GM12892 (cell line): ENCODE measurements around the gene RPP40.

Source experiments
- DNase-seq: peaks from one replicate; pipeline ENCODE4 v3.0.0; 2011; ENCODE audit not compliant: insufficient read length
- FAIRE-seq: peaks from 2 replicates; lab custom pipeline; 2011; peaks lifted over from hg19 to GRCh38; lab: Jason Lieb, UNC
- POLR2A ChIP-seq: IDR thresholded peaks from 2 replicates; pipeline ENCODE4 v1.6.1; 2011; ENCODE audit warnings: low read depth, low read length, control low read depth
- POLR2AphosphoS5 ChIP-seq: IDR thresholded peaks from 2 replicates; pipeline ENCODE4 v1.6.1; 2011; ENCODE audit warnings: low read depth, low read length, control low read depth
- TAF1 ChIP-seq: IDR thresholded peaks from 2 replicates; pipeline ENCODE4 v1.6.1; 2011; ENCODE audit warnings: low read depth, mild to moderate bottlenecking, control low read depth, low read length, borderline replicate concordance

Gene RPP40

DNA sequence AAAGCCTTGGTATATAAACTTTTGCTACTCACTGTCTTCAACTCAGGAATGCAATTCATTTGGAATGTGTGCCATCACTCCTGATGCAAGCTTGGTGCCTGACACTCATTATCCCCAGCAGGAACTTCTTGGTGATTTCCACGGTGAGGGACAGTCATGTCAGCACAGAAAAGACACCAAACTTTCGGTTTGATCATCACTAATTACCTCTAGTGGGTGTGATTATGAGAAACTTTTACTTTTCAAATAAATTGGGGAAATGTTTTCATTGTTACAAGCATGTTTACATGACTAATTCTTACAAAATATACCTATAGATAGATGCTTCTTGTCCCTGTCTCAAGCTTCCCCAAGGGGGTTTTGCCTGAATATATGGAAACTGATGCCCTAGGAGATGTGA lies 40.9 kb downstream of the RPP40 start:
- TF ChIP-seq TAF1 (no peak), POLR2A (no peak), POLR2AphosphoS5 (no peak)
- FAIRE-seq (no peak), DNase-seq (no peak)

DNA sequence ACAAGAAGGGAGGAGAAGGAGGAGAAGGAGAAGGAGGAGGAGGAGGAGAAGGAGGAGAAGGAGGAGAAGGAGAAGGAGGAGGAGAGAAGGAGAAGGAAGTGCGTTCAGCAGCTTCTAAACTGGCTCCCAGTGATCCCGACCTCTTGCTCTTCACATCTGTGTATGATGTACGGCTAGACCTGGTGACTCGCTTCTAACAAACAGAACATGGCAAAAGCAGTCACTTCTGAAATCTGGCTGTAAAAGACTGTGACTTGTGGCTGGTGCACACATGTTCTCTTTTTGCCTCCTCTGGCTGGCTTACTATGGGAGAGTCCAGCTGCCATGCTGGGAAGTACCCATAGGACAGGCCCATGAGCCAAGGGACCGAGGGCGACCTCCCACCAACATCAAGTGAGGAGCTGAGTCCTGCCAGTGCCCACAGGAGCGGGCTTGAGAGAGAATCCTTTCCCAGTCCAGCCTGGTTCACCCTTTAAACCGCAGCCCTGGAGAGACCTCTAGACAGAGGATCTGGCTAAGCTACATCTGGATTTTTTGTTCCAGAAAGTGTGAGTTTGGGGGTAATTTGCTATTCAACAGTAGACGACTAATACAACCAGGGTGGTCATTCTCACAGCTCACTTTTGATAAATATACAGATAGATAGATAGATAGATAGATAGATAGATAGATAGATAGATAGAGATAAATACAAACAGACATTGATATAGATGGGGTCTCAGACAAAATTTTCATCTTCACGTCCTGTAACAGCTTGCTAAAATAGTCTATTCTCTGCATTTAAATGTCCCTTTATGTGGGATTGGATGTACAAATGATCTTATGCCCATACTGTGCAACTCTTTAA lies 42.3 kb downstream of the RPP40 start:
- FAIRE-seq (no peak), DNase-seq (no peak)
- TF ChIP-seq POLR2A (no peak), POLR2AphosphoS5 (no peak), TAF1 (no peak)

DNA sequence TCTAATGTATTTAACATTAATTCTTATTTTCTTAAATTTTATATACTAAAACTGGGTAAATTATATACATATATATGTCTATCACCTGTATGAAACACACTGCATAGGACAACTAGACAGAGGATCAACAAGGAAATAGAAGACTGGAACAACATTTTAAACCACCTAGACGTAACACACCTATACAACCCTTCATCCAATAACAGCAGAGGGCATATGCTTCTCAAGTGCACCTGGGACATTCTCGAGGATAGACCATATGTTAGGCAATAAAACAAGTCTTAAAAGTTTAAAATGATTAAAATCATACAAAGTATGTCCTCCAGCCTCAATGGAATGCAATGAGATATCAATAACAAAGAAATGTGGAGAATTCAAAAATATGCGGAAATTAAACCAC lies 45.2 kb downstream of the RPP40 start:
- TF ChIP-seq POLR2A (no peak), TAF1 (no peak), POLR2AphosphoS5 (no peak)
- FAIRE-seq, result no peak
- DNase-seq, result no peak

DNA sequence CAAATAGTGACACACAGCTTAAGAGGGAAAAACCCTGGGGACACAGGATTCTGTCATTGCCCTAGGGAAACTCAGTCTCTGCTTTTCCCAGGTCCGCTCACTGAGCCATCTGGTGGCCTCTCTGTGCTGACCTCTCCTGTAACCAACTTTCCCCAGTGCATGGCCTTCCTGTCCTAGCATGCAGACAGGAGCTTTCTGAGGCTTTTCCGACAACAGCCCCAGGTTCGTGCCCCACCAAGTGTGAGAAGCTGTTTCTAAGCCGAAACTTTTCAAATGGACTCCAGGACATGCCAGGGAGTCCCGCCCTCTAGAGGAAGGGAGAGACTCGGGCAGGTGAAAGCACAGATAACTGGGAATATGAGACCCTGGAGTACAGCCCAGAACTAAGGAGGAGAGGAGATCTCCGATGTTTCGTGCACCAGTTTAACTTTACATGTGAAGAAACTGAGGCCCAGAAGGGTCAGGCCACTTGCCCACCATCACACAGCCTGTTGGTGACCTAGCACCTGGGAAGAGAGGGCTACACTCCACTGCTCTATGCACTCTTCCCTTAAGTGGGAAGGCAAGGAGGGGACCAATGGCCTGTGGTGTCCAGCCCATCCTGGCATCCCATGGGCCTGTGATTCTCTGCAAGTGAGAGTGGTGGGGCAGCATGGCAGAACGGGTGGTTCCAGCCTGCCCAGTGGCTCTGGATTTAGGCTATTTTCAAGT lies 46.2 kb downstream of the RPP40 start:
- no peak for DNase-seq

DNA sequence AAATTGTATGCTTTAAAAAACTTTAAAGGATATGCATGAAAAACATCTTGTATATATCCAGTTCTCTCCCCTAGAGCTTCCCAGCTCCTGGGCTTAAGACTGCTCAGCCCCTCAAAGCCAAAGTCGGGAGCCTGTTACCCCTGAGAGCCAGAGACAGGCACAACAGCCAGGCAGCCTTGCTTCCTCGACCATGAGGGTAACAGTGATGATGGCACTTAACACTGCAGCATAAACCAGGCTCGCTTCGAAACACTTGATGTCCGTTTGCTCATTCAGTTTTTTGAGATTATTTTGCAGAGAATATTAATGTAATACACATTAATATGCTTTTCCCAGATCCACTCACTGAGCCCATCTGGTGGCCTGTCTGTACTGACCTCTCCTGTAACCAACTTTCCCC lies 47.2 kb downstream of the RPP40 start:
- no peak for DNase-seq
- FAIRE-seq, result no peak
- TF ChIP-seq POLR2AphosphoS5, result no peak
- no peak for TF ChIP-seq TAF1
- no peak for TF ChIP-seq POLR2A

More for the DNA sequence above, 46.2 kb downstream of the RPP40 start:
- TF ChIP-seq POLR2AphosphoS5 (no peak), POLR2A (no peak), TAF1 (no peak)
- FAIRE-seq, result no peak

DNA sequence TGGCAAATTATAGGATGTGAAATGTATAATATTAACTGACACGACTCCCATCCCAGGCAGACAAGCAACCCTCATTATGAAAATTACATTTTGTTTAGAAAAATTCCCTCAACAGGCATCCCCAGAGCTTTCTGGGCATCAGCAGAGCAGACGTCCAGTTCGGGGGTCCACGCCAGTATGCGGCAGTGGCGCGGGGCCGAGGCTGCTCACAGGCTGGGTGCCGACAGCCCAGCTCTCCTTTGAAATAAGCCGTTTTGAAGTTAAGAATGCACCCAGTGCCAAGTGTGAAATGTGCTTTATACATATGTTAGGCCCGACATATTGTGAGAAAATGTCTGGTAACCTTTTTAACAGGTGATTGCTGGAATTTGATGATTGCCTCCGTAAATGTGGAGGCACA lies 50.4 kb downstream of the RPP40 start:
- TF ChIP-seq TAF1 (no peak), POLR2A (no peak), POLR2AphosphoS5 (no peak)
- FAIRE-seq (no peak), DNase-seq (no peak)

DNA sequence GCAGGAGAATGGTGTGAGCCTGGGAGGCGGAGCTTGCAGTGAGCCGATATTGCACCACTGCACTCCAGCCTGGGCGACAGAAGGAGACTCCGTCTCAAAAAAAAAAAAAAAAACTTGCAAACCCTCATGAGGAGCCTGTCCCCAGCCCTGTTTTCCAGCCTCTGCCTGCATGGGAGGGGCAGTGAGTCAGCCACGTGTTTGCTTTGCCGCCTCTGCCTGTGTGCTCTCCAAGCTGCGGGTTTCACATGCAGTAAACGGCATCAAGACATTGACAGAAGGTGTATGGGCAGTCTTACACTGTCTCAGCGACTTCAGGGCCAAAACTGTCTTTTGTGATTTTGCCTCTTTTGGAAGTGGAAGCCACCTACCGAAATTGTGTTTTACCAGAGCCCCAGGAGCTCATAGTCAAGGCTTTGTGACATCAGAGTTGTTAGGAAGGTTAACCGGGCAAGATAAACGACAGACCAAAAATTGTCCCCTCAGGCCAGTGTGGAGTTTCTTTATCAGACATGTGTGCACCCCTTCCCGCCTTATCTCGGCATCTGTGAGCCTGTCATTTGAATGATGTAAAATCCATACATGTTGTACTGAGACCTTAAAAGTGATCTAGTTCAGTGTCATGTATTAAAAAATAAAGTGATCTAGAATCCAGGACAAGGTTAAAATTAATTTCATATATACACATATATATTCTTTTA lies 52.9 kb downstream of the RPP40 start:
- FAIRE-seq (no peak), DNase-seq (no peak)

DNA sequence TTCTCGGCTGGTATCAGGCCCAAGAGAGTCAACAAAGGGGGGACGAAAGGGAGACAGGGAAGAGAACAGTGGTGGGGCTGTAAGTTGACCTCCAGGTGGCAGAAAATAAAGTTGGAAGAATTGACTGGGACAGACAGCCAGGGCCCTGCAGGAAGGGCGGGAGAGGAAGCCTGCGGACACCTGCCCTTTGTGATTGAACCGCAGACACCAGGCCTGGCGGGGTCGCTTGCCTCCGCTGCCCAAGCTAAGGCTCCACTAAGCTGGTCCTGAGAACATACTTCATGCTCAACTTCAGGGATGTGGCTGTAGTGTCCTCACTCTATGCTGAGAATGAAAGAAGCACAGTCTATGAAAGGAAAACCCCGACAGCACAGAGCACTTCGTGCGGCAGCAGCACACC lies 53.8 kb downstream of the RPP40 start:
- no peak for TF ChIP-seq POLR2A
- no peak for TF ChIP-seq POLR2AphosphoS5
- TF ChIP-seq TAF1, result no peak
- no peak for DNase-seq
- no peak for FAIRE-seq

More for the DNA sequence above, 52.9 kb downstream of the RPP40 start:
- TF ChIP-seq TAF1 (no peak), POLR2A (no peak), POLR2AphosphoS5 (no peak)

DNA sequence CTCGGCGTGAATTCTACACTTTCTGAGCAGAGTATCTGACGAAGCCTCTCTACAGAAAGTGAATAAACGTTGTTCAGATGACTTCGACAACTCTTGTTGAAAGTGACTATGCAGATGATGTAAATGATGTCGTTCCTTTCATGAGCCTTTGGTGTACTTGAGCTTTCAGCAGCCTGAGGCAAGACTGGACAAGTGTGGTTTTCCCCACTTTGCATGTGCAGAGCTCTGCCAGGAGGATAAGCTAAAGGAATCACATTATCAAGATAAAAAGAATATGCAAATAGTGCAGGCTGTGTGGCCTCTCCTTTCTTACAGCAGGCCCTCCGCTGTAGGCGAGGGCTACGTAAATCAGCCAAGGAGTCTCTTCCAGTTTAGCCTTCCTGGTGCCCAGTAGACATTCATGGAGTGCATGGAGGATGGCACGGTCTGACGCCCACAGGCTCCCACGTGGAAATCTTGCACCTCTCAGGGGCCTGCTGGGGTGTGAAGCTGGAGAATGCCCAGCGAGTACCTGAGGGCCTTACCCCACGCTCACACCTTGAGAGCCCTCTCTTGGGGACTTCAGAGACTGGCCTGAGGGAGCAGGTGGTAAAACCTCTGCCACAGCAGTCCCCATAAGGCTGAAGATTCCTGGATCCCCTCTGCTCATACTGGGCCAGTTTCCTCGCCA lies 54.9 kb downstream of the RPP40 start:
- DNase-seq (no peak), FAIRE-seq (no peak)
- TF ChIP-seq POLR2AphosphoS5 (no peak), POLR2A (no peak), TAF1 (no peak)

DNA sequence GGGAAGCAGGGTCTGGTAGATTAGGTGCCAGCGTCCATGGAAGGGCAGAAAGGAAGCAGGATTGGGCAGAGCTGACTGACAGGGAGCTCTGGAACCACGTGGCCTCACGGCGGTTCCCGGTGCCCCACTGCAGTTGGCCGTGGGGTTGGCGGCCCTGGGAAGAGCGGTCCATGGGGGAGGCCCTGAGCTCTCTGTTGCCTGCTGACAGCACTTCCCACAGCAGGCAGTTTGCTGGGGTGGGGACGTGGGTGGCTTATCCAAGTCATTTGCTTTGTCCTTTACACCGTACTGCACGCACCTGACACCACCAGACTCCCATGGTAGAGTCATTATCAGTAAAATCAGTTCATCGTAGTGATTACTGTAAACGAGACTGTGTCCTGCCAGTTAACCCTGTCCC lies 56.1 kb downstream of the RPP40 start:
- no peak for FAIRE-seq

DNA sequence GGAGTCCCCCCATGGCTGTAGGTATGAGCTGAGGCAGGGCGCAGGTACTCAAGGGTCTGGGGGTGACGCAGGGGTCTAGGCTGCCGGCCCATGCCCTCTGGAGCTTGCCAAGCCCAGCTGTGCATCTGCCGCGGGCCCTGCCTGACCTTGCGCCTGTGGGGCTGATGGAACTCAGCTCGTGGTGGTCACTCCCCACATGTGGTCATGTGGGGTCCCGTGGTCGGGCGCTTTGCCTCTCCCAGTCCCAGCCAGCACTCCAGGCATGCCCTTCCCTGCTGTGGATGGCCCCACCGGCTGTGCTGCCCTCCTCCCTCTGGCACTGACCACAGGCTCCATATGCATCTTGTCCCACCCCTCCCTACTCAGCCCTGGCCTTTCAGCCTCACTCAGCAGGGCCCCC lies 57.3 kb downstream of the RPP40 start:
- TF ChIP-seq POLR2A (no peak), TAF1 (no peak), POLR2AphosphoS5 (no peak)
- FAIRE-seq (no peak), DNase-seq (no peak)

More for the DNA sequence above, 56.1 kb downstream of the RPP40 start:
- no peak for DNase-seq
- no peak for TF ChIP-seq TAF1
- no peak for TF ChIP-seq POLR2A
- no peak for TF ChIP-seq POLR2AphosphoS5
